Calu3 (cell line): ENCODE results near the gene ADIPOR2. TPM values are rescaled to one million over a fixed set of nuclear protein-coding genes. Genes with fewer than 3 reads are reported as not detected.
A peak's percentile ranks its signal among the peaks of the same experiment; 100 is the strongest.

Experiments
- BruUV-seq: library from RNA; stranded (reverse); fragments of 400-500 nt; replicated peaks from 2 replicates; lab custom pipeline; 2021; lab: Mats Ljungman, UMichigan
- CTCF ChIA-PET: fragments of 300-600 bp; sonication (Branson Sonifier 250); formaldehyde crosslinking; loops from one replicate; lab custom pipeline; 2022; ENCODE audit warnings: antibody characterized with exemption; lab: Charles Lee
- DNase-seq: peaks from one replicate; pipeline ENCODE4 v3.0.0; 2022
- H3K27ac Mint-ChIP-seq: one replicate; pipeline ENCODE4 v1.8.0; 2022; ENCODE audit warnings: mixed read lengths; ENCODE audit not compliant: unreplicated experiment
- H3K27me3 Mint-ChIP-seq: one replicate; pipeline ENCODE4 v1.8.0; 2022; ENCODE audit warnings: mixed read lengths; ENCODE audit not compliant: unreplicated experiment
- H3K36me3 Mint-ChIP-seq: one replicate; pipeline ENCODE4 v1.8.0; 2022; ENCODE audit warnings: mild to moderate bottlenecking, moderate library complexity, mixed read lengths; ENCODE audit not compliant: insufficient read depth, unreplicated experiment
- H3K4me1 Mint-ChIP-seq: one replicate; pipeline ENCODE4 v1.8.0; 2022; ENCODE audit warnings: mild to moderate bottlenecking, low read depth, mixed read lengths; ENCODE audit not compliant: unreplicated experiment
- H3K4me3 Mint-ChIP-seq: one replicate; pipeline ENCODE4 v1.8.0; 2022; ENCODE audit warnings: mild to moderate bottlenecking, low read depth, moderate library complexity, mixed read lengths; ENCODE audit not compliant: unreplicated experiment
- H3K9me3 Mint-ChIP-seq: one replicate; pipeline ENCODE4 v1.8.0; 2022; ENCODE audit warnings: low read depth, mixed read lengths; ENCODE audit not compliant: unreplicated experiment
- intact Hi-C: fragments of 100-400 bp; cut with micrococcal nuclease; formaldehyde crosslinking; loops from one replicate; pipeline ENCODE4 v1.10.0; 2022; ENCODE audit not compliant: unreplicated experiment
- total RNA-seq: library from RNA; stranded (reverse); gene quantifications from 2 replicates; pipeline ENCODE4 v1.2.3, GENCODE V29; 2022
- TF ChIP-seq, protein P1 (sequence below): fragments of 200-600 bp; IDR thresholded peaks from one replicate; pipeline ENCODE4 v1.8.0; 2022; ENCODE audit warnings: antibody characterized with exemption; ENCODE audit not compliant: unreplicated experiment

ADIPOR2 gene
- total RNA-seq, 1 experiment from 2014 or later, result 90.3 TPM

DNA sequence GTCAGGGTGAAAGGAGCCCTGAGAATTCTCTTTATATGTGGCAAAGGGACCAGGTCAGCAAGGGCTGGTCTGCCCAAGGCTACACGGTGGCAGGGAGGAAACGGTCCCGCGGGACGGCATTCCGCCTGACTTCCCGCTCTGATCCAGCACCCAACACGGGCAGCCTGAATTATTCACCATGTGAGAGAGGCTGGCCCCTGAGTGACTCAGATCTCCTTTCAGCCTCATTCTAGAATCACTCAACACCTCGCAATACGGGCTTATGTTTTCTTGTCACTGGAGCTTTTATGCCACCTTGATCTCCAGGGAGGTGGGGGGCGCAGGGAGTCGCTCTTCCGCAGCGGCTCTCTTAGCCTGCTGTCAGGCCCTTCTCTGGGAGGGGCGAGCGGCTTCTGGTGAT is 138.0 kb downstream of the ADIPOR2 start:
- H3K9me3 Mint-ChIP-seq, result no peaks in the 10 kb centered on the region
- peaks cover 98% of the 10 kb centered on the region for H3K27me3 Mint-ChIP-seq
- H3K4me3 Mint-ChIP-seq, result no peak overlapping the region
- BruUV-seq, result no TSS peak
- TF ChIP-seq, protein P1, sequence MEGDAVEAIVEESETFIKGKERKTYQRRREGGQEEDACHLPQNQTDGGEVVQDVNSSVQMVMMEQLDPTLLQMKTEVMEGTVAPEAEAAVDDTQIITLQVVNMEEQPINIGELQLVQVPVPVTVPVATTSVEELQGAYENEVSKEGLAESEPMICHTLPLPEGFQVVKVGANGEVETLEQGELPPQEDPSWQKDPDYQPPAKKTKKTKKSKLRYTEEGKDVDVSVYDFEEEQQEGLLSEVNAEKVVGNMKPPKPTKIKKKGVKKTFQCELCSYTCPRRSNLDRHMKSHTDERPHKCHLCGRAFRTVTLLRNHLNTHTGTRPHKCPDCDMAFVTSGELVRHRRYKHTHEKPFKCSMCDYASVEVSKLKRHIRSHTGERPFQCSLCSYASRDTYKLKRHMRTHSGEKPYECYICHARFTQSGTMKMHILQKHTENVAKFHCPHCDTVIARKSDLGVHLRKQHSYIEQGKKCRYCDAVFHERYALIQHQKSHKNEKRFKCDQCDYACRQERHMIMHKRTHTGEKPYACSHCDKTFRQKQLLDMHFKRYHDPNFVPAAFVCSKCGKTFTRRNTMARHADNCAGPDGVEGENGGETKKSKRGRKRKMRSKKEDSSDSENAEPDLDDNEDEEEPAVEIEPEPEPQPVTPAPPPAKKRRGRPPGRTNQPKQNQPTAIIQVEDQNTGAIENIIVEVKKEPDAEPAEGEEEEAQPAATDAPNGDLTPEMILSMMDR, result no peak
- no peak overlapping the region for H3K27ac Mint-ChIP-seq
- intact Hi-C loops, result no loop called here
- CTCF ChIA-PET, result interaction anchor here (0.6 kb wide), 1 partner anchor 16 kb away, joined by 6 read pairs; no protein-coding TSS in a partner anchor
- no peaks in the 10 kb centered on the region for H3K36me3 Mint-ChIP-seq
- DNase-seq, result no peak
- H3K4me1 Mint-ChIP-seq, result peaks cover 10% of the 10 kb centered on the region

DNA sequence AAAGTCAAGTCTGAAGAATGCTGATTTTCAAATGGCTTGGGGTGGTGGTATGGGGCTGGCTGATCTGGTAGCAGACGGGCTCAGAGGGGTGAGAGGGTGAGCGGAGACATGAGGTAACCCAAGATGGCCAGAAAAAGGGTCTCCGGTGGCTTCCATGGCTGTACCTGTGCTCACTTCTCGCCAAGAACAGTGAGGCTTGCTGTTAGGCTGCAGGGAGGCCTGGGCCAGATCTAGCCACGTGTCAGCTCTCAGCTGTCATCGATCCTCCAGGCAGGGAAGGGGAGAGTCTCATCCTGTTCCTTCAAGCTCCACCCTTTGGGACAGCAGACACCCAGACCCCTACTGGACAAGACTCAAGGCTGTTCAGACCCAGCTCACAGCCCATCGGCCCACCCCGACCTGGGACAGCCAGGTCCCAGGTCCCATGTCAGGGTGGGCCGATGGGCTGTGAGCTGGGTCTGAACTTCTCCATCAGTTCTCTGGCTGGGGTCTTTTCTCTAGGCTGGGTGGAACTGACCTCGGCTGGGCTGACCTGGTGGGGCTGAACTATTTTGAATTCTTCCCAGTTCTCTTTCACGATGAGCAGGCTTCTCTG is 138.5 kb downstream of the ADIPOR2 start:
- Mint-ChIP-seq H3K36me3 (no peaks in the 10 kb centered on the region), H3K4me1 (peaks cover 10% of the 10 kb centered on the region), H3K9me3 (no peaks in the 10 kb centered on the region), H3K27me3 (peaks cover 98% of the 10 kb centered on the region), H3K27ac (no peak overlapping the region), H3K4me3 (no peak overlapping the region)
- intact Hi-C loops, result no loop called here
- TF ChIP-seq, protein P1, result no peak
- CTCF ChIA-PET, result no interaction called here
- no TSS peak for BruUV-seq
- DNase-seq, result no peak

DNA sequence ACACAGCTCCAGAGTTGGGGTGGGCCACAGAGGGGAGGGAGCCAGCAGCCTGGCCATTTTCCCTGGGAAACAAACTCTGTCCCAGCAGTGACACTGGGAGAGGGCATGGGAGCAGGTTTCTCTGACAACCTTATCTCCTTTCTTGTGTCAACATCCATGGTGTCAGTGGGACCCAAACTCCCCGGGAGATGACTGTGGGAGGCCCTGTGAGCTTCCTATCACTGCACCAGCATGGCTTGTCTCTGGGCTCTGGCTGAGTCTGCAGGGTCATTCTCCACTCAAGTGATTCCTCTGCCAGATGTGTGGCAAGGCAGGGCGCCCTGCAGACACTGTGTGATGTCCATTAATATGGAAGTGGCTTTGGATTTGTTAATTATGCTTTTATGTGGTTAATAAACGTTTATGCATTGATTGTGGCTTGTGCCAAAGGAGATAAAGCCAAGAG is 139.6 kb downstream of the ADIPOR2 start:
- Mint-ChIP-seq H3K27me3 (peaks cover 98% of the 10 kb centered on the region), H3K36me3 (no peaks in the 10 kb centered on the region), H3K4me1 (peaks cover 10% of the 10 kb centered on the region), H3K9me3 (no peaks in the 10 kb centered on the region), H3K27ac (no peak overlapping the region), H3K4me3 (no peak overlapping the region)
- BruUV-seq, result no TSS peak
- DNase-seq, result no peak
- CTCF ChIA-PET, result interaction anchor here (0.7 to 1.0 kb wide), 2 partner anchors 8 to 109 kb away, joined by 4 to 6 read pairs; no protein-coding TSS in a partner anchor
- intact Hi-C loops, result no loop called here
- TF ChIP-seq, protein P1, result no peak

DNA sequence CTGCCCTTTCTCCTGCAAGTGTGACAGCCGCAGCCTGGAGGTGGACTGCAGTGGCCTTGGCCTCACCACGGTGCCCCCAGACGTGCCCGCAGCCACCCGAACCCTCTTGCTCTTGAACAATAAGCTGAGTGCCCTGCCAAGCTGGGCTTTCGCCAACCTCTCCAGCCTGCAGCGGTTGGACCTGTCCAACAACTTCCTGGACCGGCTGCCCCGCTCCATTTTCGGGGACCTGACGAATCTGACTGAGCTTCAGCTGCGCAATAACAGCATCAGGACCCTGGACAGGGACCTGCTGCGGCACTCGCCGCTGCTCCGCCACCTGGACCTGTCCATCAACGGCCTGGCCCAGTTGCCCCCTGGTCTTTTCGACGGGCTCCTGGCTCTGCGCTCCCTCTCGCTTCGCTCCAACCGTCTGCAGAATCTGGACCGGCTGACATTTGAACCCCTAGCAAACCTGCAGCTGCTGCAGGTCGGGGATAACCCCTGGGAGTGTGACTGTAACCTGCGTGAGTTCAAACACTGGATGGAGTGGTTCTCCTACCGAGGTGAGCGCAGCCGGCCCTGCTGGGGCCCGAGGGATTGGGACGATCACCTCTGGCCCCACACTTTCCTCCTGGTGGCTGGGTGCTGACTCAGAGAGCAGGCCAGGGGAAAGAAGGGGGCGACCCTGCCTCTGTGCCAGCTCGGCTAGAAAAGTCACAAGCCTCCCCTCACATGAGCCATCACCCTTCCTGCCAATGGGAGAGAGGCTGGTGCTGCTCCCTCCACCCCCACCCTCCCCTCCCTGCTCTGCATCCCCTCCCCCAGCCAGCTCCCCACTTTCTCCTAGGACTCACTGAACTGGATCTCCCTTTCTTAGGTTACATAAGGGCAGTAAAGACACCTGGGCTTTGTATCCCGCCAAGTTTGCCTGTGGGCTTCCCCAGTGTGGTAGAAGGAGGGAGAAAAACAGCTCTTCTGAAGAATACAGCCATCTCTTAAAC is 140.4 kb downstream of the ADIPOR2 start:
- Mint-ChIP-seq H3K27ac (no peak overlapping the region), H3K4me3 (no peak overlapping the region)

More for the DNA sequence above, 140.4 kb downstream of the ADIPOR2 start:
- intact Hi-C loops, result no loop called here
- peak; percentile 87 for DNase-seq
- Mint-ChIP-seq H3K27me3 (peaks cover 98% of the 10 kb centered on the region), H3K4me1 (peaks cover 10% of the 10 kb centered on the region), H3K36me3 (no peaks in the 10 kb centered on the region), H3K9me3 (no peaks in the 10 kb centered on the region)
- BruUV-seq, result no TSS peak
- CTCF ChIA-PET, result interaction anchor here (0.7 to 1.0 kb wide), 2 partner anchors 9 to 109 kb away, joined by 4 to 6 read pairs; no protein-coding TSS in a partner anchor
- TF ChIP-seq, protein P1, result no peak
